Loucy (cell line): Measurements from ENCODE around the gene P2RX4.

ENCODE experiments used
- H2AFZ ChIP-seq: fragments of 200-600 bp; sonication (generic); 2 replicates; pipeline ENCODE4 v1.6.0; 2016; ENCODE audit warnings: antibody characterized with exemption, mild to moderate bottlenecking, low read length, moderate library complexity
- H3F3A ChIP-seq: fragments of 200-600 bp; 2 replicates; pipeline ENCODE4 v1.6.0; 2016; ENCODE audit warnings: antibody characterized with exemption, low read depth, mild to moderate bottlenecking
- H3K27me3 ChIP-seq: fragments of 200-600 bp; sonication (generic); 2 replicates; pipeline ENCODE4 v1.6.1; 2014; ENCODE audit warnings: low read length, mild to moderate bottlenecking; ENCODE audit not compliant: insufficient read depth, poor library complexity, severe bottlenecking
- H3K36me3 ChIP-seq: fragments of 200-600 bp; sonication (generic); 2 replicates; pipeline ENCODE4 v1.6.1; 2016; ENCODE audit warnings: low read length; ENCODE audit not compliant: insufficient read depth
- H3K4me1 ChIP-seq: fragments of 200-600 bp; sonication (generic); 2 replicates; pipeline ENCODE4 v1.5.1; 2014; ENCODE audit warnings: low read length, mild to moderate bottlenecking; ENCODE audit not compliant: insufficient read depth, poor library complexity, severe bottlenecking
- H3K4me2 ChIP-seq: fragments of 200-600 bp; sonication (generic); 2 replicates; pipeline ENCODE4 v1.6.0; 2014; ENCODE audit warnings: antibody characterized with exemption, low read length, low read depth, mild to moderate bottlenecking; ENCODE audit not compliant: poor library complexity, severe bottlenecking
- H3K4me3 ChIP-seq: fragments of 200-600 bp; sonication (generic); 2 replicates; pipeline ENCODE4 v1.5.1; 2014; ENCODE audit warnings: low read length, mild to moderate bottlenecking, mixed read lengths; ENCODE audit not compliant: poor library complexity, severe bottlenecking
- H3K79me2 ChIP-seq: fragments of 200-600 bp; sonication (generic); 2 replicates; pipeline ENCODE4 v1.6.1; 2014; ENCODE audit warnings: low read length; ENCODE audit not compliant: insufficient read depth
- H3K9ac ChIP-seq: fragments of 200-600 bp; sonication (generic); 2 replicates; pipeline ENCODE4 v1.6.0; 2014; ENCODE audit warnings: mild to moderate bottlenecking, low read depth, low read length, moderate library complexity; ENCODE audit not compliant: poor library complexity, severe bottlenecking
- H3K9me2 ChIP-seq: fragments of 200-600 bp; sonication (generic); replicated peaks from 2 replicates; pipeline ENCODE4 v1.6.1; 2016; ENCODE audit warnings: low read depth, low read length, mixed read lengths
- H3K9me3 ChIP-seq: fragments of 200-600 bp; sonication (generic); 2 replicates; pipeline ENCODE4 v1.6.1; 2014; ENCODE audit warnings: mild to moderate bottlenecking, antibody characterized with exemption, low read length, low read depth; ENCODE audit not compliant: insufficient read depth
- H4K20me1 ChIP-seq: fragments of 200-600 bp; sonication (generic); 2 replicates; pipeline ENCODE4 v1.6.0; 2014; ENCODE audit warnings: antibody characterized with exemption, low read length, mild to moderate bottlenecking; ENCODE audit not compliant: insufficient read depth, poor library complexity, severe bottlenecking
- EZH2phosphoT487 ChIP-seq: fragments of 200-600 bp; IDR thresholded peaks from 2 replicates; pipeline ENCODE4 v1.6.1; 2018; ENCODE audit warnings: antibody characterized with exemption, mild to moderate bottlenecking, moderate library complexity, borderline replicate concordance
- TF ChIP-seq, protein P1 (sequence below): fragments of 200-600 bp; sonication (generic); conservative IDR thresholded peaks from 2 replicates; pipeline ENCODE4 v1.5.1; 2014; ENCODE audit warnings: mild to moderate bottlenecking, antibody characterized with exemption, low read length

P2RX4 gene

GRCh38 chr12:121165316-121165715, 44.6 kb upstream of the P2RX4 start:
- no peaks in the 10 kb centered on the region for H3F3A ChIP-seq
- H4K20me1 ChIP-seq = no peaks in the 10 kb centered on the region
- H3K9me3 ChIP-seq = no peaks in the 10 kb centered on the region
- no peaks in the 10 kb centered on the region for H3K9me2 ChIP-seq
- no peak overlapping the region for H3K9ac ChIP-seq
- no peaks in the 10 kb centered on the region for H3K79me2 ChIP-seq
- H3K27me3 ChIP-seq = no peaks in the 10 kb centered on the region
- H2AFZ ChIP-seq = no peak overlapping the region
- H3K4me2 ChIP-seq = no peak overlapping the region
- TF ChIP-seq, protein P1, sequence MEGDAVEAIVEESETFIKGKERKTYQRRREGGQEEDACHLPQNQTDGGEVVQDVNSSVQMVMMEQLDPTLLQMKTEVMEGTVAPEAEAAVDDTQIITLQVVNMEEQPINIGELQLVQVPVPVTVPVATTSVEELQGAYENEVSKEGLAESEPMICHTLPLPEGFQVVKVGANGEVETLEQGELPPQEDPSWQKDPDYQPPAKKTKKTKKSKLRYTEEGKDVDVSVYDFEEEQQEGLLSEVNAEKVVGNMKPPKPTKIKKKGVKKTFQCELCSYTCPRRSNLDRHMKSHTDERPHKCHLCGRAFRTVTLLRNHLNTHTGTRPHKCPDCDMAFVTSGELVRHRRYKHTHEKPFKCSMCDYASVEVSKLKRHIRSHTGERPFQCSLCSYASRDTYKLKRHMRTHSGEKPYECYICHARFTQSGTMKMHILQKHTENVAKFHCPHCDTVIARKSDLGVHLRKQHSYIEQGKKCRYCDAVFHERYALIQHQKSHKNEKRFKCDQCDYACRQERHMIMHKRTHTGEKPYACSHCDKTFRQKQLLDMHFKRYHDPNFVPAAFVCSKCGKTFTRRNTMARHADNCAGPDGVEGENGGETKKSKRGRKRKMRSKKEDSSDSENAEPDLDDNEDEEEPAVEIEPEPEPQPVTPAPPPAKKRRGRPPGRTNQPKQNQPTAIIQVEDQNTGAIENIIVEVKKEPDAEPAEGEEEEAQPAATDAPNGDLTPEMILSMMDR = no peak
- no peak for TF ChIP-seq EZH2phosphoT487
- no peak overlapping the region for H3K4me3 ChIP-seq
- H3K4me1 ChIP-seq = no peaks in the 10 kb centered on the region
- H3K36me3 ChIP-seq = no peaks in the 10 kb centered on the region

DNA sequence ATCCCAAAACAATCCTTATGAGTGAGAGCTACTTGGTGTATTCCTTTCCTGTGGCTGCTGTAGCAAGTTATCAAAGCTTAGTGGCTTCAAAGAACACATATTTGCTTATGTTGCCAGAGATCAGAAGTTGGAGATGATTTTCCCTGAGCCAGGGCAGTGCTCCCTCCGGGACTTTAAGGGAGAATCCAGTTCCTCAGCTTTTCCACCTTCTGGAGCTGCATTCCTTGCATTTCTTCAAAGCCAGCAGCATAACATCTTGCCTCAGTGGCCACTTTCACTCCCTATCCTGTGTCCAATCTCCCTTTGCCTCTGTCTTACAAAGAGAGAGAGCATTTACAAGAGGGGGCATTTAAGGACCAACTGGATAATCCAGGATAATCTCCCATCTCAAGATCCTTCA, 43.6 kb upstream of the P2RX4 start:
- TF ChIP-seq, protein P1 = no peak
- TF ChIP-seq EZH2phosphoT487 = no peak
- Histone ChIP-seq H3K79me2 (no peaks in the 10 kb centered on the region), H3K9ac (no peak overlapping the region), H3K36me3 (no peaks in the 10 kb centered on the region), H3K4me3 (no peak overlapping the region), H3K27me3 (no peaks in the 10 kb centered on the region), H4K20me1 (no peaks in the 10 kb centered on the region), H3K4me2 (no peak overlapping the region), H3F3A (no peaks in the 10 kb centered on the region), H3K9me3 (no peaks in the 10 kb centered on the region), H2AFZ (no peak overlapping the region), H3K9me2 (no peaks in the 10 kb centered on the region), H3K4me1 (no peaks in the 10 kb centered on the region)

GRCh38 chr12:121167232-121167820, 42.6 kb upstream of the P2RX4 start:
- no peaks in the 10 kb centered on the region for H3K9me3 ChIP-seq
- no peaks in the 10 kb centered on the region for H3K79me2 ChIP-seq
- H3F3A ChIP-seq = no peaks in the 10 kb centered on the region
- no peaks in the 10 kb centered on the region for H4K20me1 ChIP-seq
- no peaks in the 10 kb centered on the region for H3K4me1 ChIP-seq
- H3K4me3 ChIP-seq = no peak overlapping the region
- no peaks in the 10 kb centered on the region for H3K27me3 ChIP-seq
- H3K9ac ChIP-seq = no peak overlapping the region
- TF ChIP-seq, protein P1 = no peak
- TF ChIP-seq EZH2phosphoT487 = no peak
- H3K9me2 ChIP-seq = no peaks in the 10 kb centered on the region
- H3K4me2 ChIP-seq = no peak overlapping the region
- H2AFZ ChIP-seq = no peak overlapping the region
- H3K36me3 ChIP-seq = no peaks in the 10 kb centered on the region
